Measurements from ENCODE around the gene RAX2.

DNA sequence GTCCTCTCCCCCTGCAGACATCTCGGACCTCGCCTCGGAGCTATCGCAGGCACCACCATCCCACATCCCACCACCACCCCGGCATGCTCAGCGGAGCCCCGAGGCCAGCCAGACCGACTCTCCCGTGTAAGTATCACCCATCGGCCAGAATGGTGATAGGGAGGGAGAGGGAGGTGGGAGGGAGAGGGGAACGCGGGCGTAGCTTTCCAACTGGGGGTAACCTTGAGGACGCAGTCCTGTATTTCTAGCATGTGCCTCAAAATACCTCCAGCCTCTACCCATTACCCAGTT is 37.8 kb downstream of the RAX2 start:
- TF ChIP-seq POLR2A (IDR thresholded peaks at IDR 0.05; ENCODE audit: low read depth, low read length) (no peak), TAF1 (IDR thresholded peaks at IDR 0.05; ENCODE audit: borderline replicate concordance, low read depth, low read length) (no peak)
